Sigmoid colon (tissue), 7 donors: Measurements from ENCODE around the gene NKX6-1. TPM values are rescaled to one million over a fixed set of nuclear protein-coding genes. Genes with fewer than 3 reads are reported as not detected.
A peak's percentile ranks its signal among the peaks of the same experiment; 100 is the strongest.

ENCODE experiments used
- DNase-seq: peaks from one replicate; pipeline ENCODE4 v3.0.0-alpha.2; 2019
- H3K27ac ChIP-seq, 4 donors: fragments of 200-600 bp; sonication (generic); one replicate each; pipeline ENCODE4 v1.5.1; 2016 to 2019; ENCODE audit warnings: mild to moderate bottlenecking in 1 of 4
- H3K27me3 ChIP-seq, 3 donors: fragments of 200-600 bp; sonication (generic); one replicate each; pipeline ENCODE4 v1.5.1; 2019; ENCODE audit warnings: mild to moderate bottlenecking in 1 of 3
- H3K36me3 ChIP-seq, 4 donors: fragments of 200-600 bp; sonication (generic); one replicate each; pipeline ENCODE4 v1.5.1; 2016 to 2019
- H3K4me1 ChIP-seq, 4 donors: fragments of 200-600 bp; sonication (generic); one replicate each; pipeline ENCODE4 v1.5.1; 2017 to 2019
- H3K4me3 ChIP-seq, 4 donors: fragments of 200-600 bp; sonication (generic); one replicate each; pipeline ENCODE4 v1.5.1; 2017 to 2019; ENCODE audit warnings: mild to moderate bottlenecking in 2 of 4, moderate library complexity in 1 of 4
- H3K9me3 ChIP-seq, 4 donors: fragments of 200-600 bp in 3 of 4; sonication (generic) in 3 of 4; one replicate each; pipeline versions ENCODE4 v1.5.1 to v1.6.1; 2013 to 2019
- EP300 ChIP-seq, 4 donors: sonication (generic); formaldehyde crosslinking; IDR thresholded peaks; one replicate each; pipeline ENCODE4 v1.6.1; 2017; ENCODE audit warnings: antibody characterized with exemption in 4 of 4
- POLR2A ChIP-seq, 2 donors: fragments of 450-650 bp; IDR thresholded peaks; one replicate each; pipeline ENCODE4 v1.6.1; 2016; ENCODE audit warnings: antibody characterized with exemption in 2 of 2, mild to moderate bottlenecking in 2 of 2, moderate library complexity in 2 of 2
- POLR2AphosphoS5 ChIP-seq, 4 donors: sonication (generic); formaldehyde crosslinking; IDR thresholded peaks; one replicate each; pipeline ENCODE4 v1.6.1; 2017; ENCODE audit warnings: antibody characterized with exemption in 4 of 4
- WGBS, 2 donors: extraction: QIAGEN DNeasy Blood & Tissue Kit; methylation state at CpG; one replicate each; pipeline ENCODE4 v1.1.7; 2013; 5-methylcytosine and 5-hydroxymethylcytosine counted together
- intact Hi-C: fragments of 100-400 bp; cut with DNase I; formaldehyde crosslinking; loops from one replicate; pipeline ENCODE4 v1.15.1; 2023
- polyA plus RNA-seq, 3 donors: library from polyadenylated mRNA; stranded (reverse); fragments of 200-250 nt; gene quantifications; one replicate each; pipeline ENCODE4 v1.2.3, GENCODE V29; 2013
- total RNA-seq, 4 donors: library from RNA; depleted of rRNA; stranded (reverse); fragments of >200 nt; gene quantifications; one replicate each; pipeline ENCODE4 v1.1.0, GENCODE V29; 2016
- TF ChIP-seq, protein P1 (sequence below), 4 experiments: fragments of 450-650 bp in 3 of 4; fragments of 200-600 bp in 1 of 4; IDR thresholded peaks; one replicate each; pipeline ENCODE4 v1.5.1; 2016 to 2019; ENCODE audit warnings: antibody characterized with exemption in 4 of 4, mild to moderate bottlenecking in 3 of 4, moderate library complexity in 2 of 4
- donor health status: healthy with polysubstance abuse.
- donor health status: Bipolar disorder and iron deficiency.
- donor health status: healthy.

Gene NKX6-1
- total and polyA plus RNA-seq, 7 donors, result 0.01 TPM; not detected in 6

DNA sequence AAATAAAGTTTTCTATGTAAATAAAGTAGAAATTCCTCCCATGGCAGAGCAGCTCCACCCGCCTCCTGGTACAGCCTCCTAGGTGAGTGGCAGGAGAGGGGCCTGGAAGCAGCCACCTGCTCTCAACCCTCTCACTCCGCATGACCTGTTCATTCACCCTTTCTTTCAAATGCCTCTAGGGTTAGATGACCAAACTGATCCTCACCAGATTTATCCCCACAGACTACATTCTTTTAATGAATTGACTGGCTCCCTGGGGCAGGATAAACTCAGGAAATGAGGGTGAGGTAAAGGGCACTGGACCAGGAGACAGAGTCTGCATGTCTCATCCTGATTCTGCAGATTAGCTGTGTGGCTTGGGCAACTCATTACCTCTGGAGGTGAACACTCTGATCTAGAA is 32.6 kb upstream of the NKX6-1 start:
- WGBS, 2 donors, result 66 to 82% methylated on average over 2 of the region's 2 CpGs
- Histone ChIP-seq H3K27ac (no peak overlapping the region), H3K4me3 (no peak overlapping the region), H3K9me3 (peaks cover 0 to 3% (median 0%) of the 10 kb centered on the region in 4 donors), H3K27me3 (no peaks in the 10 kb centered on the region), H3K4me1 (no peaks in the 10 kb centered on the region), H3K36me3 (no peaks in the 10 kb centered on the region)
- intact Hi-C loops, result no loop called here
- DNase-seq, result no peak
- TF ChIP-seq, protein P1, sequence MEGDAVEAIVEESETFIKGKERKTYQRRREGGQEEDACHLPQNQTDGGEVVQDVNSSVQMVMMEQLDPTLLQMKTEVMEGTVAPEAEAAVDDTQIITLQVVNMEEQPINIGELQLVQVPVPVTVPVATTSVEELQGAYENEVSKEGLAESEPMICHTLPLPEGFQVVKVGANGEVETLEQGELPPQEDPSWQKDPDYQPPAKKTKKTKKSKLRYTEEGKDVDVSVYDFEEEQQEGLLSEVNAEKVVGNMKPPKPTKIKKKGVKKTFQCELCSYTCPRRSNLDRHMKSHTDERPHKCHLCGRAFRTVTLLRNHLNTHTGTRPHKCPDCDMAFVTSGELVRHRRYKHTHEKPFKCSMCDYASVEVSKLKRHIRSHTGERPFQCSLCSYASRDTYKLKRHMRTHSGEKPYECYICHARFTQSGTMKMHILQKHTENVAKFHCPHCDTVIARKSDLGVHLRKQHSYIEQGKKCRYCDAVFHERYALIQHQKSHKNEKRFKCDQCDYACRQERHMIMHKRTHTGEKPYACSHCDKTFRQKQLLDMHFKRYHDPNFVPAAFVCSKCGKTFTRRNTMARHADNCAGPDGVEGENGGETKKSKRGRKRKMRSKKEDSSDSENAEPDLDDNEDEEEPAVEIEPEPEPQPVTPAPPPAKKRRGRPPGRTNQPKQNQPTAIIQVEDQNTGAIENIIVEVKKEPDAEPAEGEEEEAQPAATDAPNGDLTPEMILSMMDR (IDR thresholded peaks at IDR 0.05), result no peak
- TF ChIP-seq POLR2AphosphoS5 (IDR thresholded peaks at IDR 0.05) (no peak), EP300 (IDR thresholded peaks at IDR 0.05) (no peak), POLR2A (IDR thresholded peaks at IDR 0.05) (no peak)

DNA sequence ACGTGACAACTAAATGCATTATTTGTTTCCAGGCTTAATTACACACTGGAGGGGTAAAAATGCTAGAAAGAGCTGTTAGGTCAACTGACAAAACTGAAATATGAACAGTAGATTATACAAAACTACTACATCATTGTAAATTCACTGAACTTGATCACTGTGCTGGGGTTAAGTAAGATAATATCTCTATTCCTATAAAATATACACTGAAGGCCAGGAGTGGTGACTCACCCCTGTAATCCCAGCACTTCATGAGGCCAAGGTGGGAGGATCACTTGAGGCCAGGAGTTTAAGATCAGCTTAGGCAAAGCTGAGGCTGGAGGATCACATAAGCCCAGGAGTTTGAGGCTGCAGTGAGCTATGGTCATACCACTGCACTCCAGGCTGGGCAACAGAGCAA is 31.8 kb upstream of the NKX6-1 start:
- no peaks in the 10 kb centered on the region for H3K36me3 ChIP-seq
- no peaks in the 10 kb centered on the region for H3K4me1 ChIP-seq
- no peak for DNase-seq
- H3K4me3 ChIP-seq, result no peak overlapping the region
- no peaks in the 10 kb centered on the region for H3K27me3 ChIP-seq
- TF ChIP-seq POLR2A (IDR thresholded peaks at IDR 0.05), result no peak
- intact Hi-C loops, result no loop called here
- H3K9me3 ChIP-seq, result peaks cover 0 to 3% (median 0%) of the 10 kb centered on the region in 4 donors
- no peak overlapping the region for H3K27ac ChIP-seq
- WGBS, 2 donors, result 49 to 55% methylated on average over 1 of the region's 1 CpG

DNA sequence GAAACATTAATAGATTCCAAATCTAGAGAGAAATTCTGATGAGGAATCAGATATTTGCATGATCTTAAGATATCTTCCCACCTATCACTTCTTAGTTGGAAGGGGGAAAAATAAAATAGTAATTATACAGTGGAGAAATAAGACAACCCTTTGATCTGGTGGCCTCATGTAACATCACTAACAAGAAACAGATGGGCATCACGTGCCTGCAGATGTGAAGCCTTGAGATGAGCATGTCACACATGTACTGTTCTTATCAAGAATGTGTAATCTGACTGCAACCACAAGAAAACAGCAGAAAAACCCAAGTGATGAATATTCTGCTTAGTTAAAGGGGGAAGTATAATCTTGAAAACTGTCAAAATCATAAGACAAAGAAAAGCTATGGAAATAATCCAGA is 31.4 kb upstream of the NKX6-1 start:
- intact Hi-C loops, result no loop called here
- Histone ChIP-seq H3K9me3 (peaks cover 0 to 3% (median 0%) of the 10 kb centered on the region in 4 donors), H3K27ac (no peak overlapping the region), H3K4me1 (no peaks in the 10 kb centered on the region), H3K27me3 (no peaks in the 10 kb centered on the region), H3K36me3 (no peaks in the 10 kb centered on the region), H3K4me3 (no peak overlapping the region)
- DNase-seq, result no peak
- 50 to 72% methylated on average over 1 of the region's 1 CpG for WGBS, 2 donors
- no peak for TF ChIP-seq POLR2A (IDR thresholded peaks at IDR 0.05)
- no peak for TF ChIP-seq POLR2AphosphoS5 (IDR thresholded peaks at IDR 0.05)
- TF ChIP-seq EP300 (IDR thresholded peaks at IDR 0.05), result no peak
- TF ChIP-seq, protein P1 (IDR thresholded peaks at IDR 0.05), result no peak

DNA sequence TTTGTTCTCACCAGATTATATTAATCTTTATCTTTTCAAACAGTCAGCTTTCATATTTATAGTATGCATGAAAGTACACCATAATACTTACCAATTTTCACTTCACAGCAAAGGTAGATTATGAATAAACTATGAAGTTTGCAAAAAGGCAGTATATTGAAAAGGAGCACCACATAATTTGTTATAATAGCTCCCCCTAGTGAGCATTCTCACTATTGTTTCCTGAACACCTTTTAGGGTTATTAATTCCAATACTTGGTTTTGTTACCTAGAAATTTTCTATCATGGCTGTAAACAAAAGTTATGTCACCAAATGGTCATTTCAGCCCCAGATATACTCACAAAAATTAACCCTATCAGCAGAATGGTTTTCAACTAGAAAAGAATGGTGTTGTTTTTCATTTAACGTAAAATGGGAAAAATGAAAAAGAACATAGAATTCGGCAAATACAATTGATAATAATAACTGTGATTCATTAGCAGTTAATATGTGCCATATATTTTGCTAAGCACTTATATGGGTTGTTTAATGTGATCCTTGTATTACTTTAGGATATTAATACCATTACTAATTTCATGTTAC is 30.2 kb upstream of the NKX6-1 start:
- Histone ChIP-seq H3K36me3 (no peaks in the 10 kb centered on the region), H3K4me1 (no peaks in the 10 kb centered on the region), H3K4me3 (no peak overlapping the region), H3K9me3 (no peaks in the 10 kb centered on the region), H3K27ac (no peak overlapping the region), H3K27me3 (no peaks in the 10 kb centered on the region)
- 91 to 97% methylated on average over 2 of the region's 2 CpGs for WGBS, 2 donors
- intact Hi-C loops, result loop anchor here (5.0 kb wide), 1 partner anchor 882 kb away; no protein-coding TSS in a partner anchor
- no peak for TF ChIP-seq EP300 (IDR thresholded peaks at IDR 0.05)
- TF ChIP-seq, protein P1 (IDR thresholded peaks at IDR 0.05), result peak in 3 of 4 experiments; percentile 22 to 54 (median 30)
- no peak for DNase-seq

DNA sequence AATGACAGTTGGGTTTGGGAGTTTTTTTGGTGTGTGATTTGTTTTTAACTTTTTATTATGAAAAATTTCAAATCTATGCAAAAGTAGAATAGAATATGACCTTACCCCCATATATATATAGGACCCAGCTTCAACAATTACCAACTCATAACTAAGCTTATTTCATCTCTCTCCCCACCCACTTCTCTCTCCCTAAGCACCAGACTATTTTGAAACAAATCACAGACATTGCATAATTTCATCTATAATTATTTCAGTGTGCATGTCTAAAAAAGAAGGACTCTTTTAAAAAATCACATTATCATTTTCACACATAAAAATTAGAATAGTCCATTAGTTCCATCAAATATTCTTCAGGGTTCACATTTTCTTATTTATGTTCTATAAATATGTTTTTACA is 28.3 kb upstream of the NKX6-1 start:
- no peak for TF ChIP-seq POLR2A (IDR thresholded peaks at IDR 0.05)
- TF ChIP-seq, protein P1 (IDR thresholded peaks at IDR 0.05), result no peak
- TF ChIP-seq EP300 (IDR thresholded peaks at IDR 0.05), result no peak
- no peak for TF ChIP-seq POLR2AphosphoS5 (IDR thresholded peaks at IDR 0.05)
- no peak overlapping the region for H3K4me3 ChIP-seq
- no peak for DNase-seq
- no peak overlapping the region for H3K27ac ChIP-seq
- no peaks in the 10 kb centered on the region for H3K9me3 ChIP-seq
- no peaks in the 10 kb centered on the region for H3K4me1 ChIP-seq
- intact Hi-C loops, result loop anchor here (5.0 kb wide), 1 partner anchor 880 kb away; no protein-coding TSS in a partner anchor
- H3K36me3 ChIP-seq, result no peaks in the 10 kb centered on the region
- no peaks in the 10 kb centered on the region for H3K27me3 ChIP-seq
